Vagina (tissue), 2 donors: ENCODE measurements around the gene ZC3H12C.

Experiments
- POLR2AphosphoS5 ChIP-seq, 2 donors: sonication (generic); formaldehyde crosslinking; IDR thresholded peaks; one replicate each; pipeline ENCODE4 v1.9.0; 2017; ENCODE audit warnings: antibody characterized with exemption in 2 of 2, mild to moderate bottlenecking in 2 of 2, low read depth in 1 of 2; ENCODE audit not compliant: insufficient read depth in 1 of 2
- TF ChIP-seq, protein P1 (sequence below), 3 experiments: fragments of 450-650 bp in 2 of 3; fragments of 200-600 bp in 1 of 3; sonication (generic) in 1 of 3; IDR thresholded peaks; one replicate each; pipeline ENCODE4 v1.5.1; 2017 to 2019; ENCODE audit warnings: antibody characterized with exemption in 3 of 3, mild to moderate bottlenecking in 2 of 3, moderate library complexity in 2 of 3

DNA sequence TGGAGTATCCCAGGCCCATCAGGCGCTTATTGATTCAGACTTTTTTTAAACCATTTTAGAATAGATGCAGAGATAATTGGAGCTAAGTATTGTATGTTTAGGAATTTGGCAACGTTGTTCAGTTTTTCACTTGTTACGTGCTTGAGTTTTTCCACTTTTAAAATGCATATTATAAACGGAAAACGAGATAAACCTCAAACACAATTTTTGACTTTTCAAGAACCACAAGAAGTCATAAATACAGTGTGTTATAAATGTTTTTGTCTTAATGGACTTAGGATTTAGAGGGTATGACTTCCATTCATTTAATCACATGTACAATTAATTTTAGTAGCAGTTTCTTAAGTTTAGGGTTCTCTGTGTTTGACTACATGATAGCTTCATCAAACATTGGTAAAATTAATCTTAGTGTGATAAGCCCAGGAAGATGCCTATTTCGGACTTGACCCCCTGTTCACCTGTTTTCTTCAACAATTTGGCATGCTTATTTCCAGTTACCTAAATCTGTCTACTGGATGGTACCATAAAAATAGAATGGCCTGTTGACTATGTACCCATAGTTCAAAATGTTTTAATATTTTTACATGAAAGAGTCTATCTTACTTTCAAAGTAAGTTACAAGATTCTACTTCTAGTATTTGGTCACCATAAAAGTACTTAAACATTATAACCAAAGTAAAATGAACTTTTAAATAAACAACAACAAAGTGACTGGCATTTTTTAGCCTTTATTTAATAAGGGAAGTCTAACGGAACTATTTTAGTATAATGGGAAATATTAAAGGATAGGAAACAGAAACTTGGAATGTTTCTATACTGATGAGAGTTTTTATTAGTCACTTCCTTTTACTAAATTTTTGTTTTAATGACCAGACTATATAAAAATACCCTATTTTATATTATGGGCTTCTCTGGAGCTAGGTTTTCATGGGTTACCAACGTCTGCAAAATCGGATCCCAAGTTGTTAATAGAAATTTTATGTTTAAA is 1.4 kb downstream of the ZC3H12C start:
- no peak for TF ChIP-seq POLR2AphosphoS5 (IDR thresholded peaks at IDR 0.05; ENCODE audit: insufficient read depth in 1 of 2, low read depth in 1 of 2)
- TF ChIP-seq, protein P1, sequence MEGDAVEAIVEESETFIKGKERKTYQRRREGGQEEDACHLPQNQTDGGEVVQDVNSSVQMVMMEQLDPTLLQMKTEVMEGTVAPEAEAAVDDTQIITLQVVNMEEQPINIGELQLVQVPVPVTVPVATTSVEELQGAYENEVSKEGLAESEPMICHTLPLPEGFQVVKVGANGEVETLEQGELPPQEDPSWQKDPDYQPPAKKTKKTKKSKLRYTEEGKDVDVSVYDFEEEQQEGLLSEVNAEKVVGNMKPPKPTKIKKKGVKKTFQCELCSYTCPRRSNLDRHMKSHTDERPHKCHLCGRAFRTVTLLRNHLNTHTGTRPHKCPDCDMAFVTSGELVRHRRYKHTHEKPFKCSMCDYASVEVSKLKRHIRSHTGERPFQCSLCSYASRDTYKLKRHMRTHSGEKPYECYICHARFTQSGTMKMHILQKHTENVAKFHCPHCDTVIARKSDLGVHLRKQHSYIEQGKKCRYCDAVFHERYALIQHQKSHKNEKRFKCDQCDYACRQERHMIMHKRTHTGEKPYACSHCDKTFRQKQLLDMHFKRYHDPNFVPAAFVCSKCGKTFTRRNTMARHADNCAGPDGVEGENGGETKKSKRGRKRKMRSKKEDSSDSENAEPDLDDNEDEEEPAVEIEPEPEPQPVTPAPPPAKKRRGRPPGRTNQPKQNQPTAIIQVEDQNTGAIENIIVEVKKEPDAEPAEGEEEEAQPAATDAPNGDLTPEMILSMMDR (IDR thresholded peaks at IDR 0.05), result no peak
